A172 (cell line): Measurements from ENCODE around the gene CNNM1. TPM values are rescaled to one million over a fixed set of nuclear protein-coding genes. Genes with fewer than 3 reads are reported as not detected.

Experiments
- DNase-seq: peaks from one replicate; pipeline ENCODE4 v3.0.0-alpha.2; 2015; ENCODE audit warnings: low spot score
- total RNA-seq: library from RNA; depleted of rRNA; stranded (reverse); fragments of >200 nt; shearing (Covaris generic); gene quantifications from 2 replicates; pipeline ENCODE4 v1.2.3, GENCODE V29; 2014

The CNNM1 gene
- total RNA-seq, 1 experiment from 2014 or later: not detected

- DNase-seq: no peak
Observed at GRCh38 chr10:99418910-99419624, 89.9 kb downstream of the CNNM1 start.

- DNase-seq: no peak
Observed at GRCh38 chr10:99419688-99420087, 90.5 kb downstream of the CNNM1 start.

- no peak for DNase-seq
Observed at GRCh38 chr10:99421233-99421739, 92.1 kb downstream of the CNNM1 start.

GRCh38 chr10:99422529-99423096 lies 93.5 kb downstream of the CNNM1 start:
- no peak for DNase-seq

GRCh38 chr10:99424656-99425055 lies 95.5 kb downstream of the CNNM1 start:
- DNase-seq: no peak

GRCh38 chr10:99425204-99425603 lies 96.0 kb downstream of the CNNM1 start:
- DNase-seq: no peak

- no peak for DNase-seq
Observed at GRCh38 chr10:99426689-99427088, 97.5 kb downstream of the CNNM1 start.

- no peak for DNase-seq
Observed at GRCh38 chr10:99427566-99428190, 98.5 kb downstream of the CNNM1 start.

GRCh38 chr10:99429517-99430095 lies 100.5 kb downstream of the CNNM1 start:
- no peak for DNase-seq

- DNase-seq: no peak
Observed at GRCh38 chr10:99430116-99430450, 100.9 kb downstream of the CNNM1 start.

- DNase-seq: peak; percentile 100
Observed at GRCh38 chr10:99430451-99431189, 101.5 kb downstream of the CNNM1 start, which contains the start of gene GOT1. Gene GOT1, minus strand, starts transcription at chr10:99430624. Its CDS starts 59 bp downstream, at chr10:99430565.

GRCh38 chr10:99431190-99431760 lies 102.1 kb downstream of the CNNM1 start:
- DNase-seq: peak; percentile 55

- DNase-seq: no peak
Observed at GRCh38 chr10:99432047-99432446, 102.9 kb downstream of the CNNM1 start.

GRCh38 chr10:99432881-99433280 lies 103.7 kb downstream of the CNNM1 start:
- no peak for DNase-seq

GRCh38 chr10:99433378-99434020 lies 104.3 kb downstream of the CNNM1 start:
- DNase-seq: no peak

GRCh38 chr10:99435986-99436638 lies 107.0 kb downstream of the CNNM1 start:
- DNase-seq: peak; percentile 54

- DNase-seq: no peak
Observed at GRCh38 chr10:99438890-99439289, 109.7 kb downstream of the CNNM1 start.

- no peak for DNase-seq
Observed at GRCh38 chr10:99442394-99442793, 113.2 kb downstream of the CNNM1 start.

GRCh38 chr10:99443500-99443899 lies 114.3 kb downstream of the CNNM1 start:
- DNase-seq: no peak
